GM06990 (cell line): ENCODE measurements around the gene THBS4.

ENCODE experiments used
- DNase-seq: peaks from one replicate; pipeline ENCODE4 v3.0.0-alpha.2; 2011; ENCODE audit not compliant: insufficient read length; ENCODE audit errors: extremely low read depth
- H3K27me3 ChIP-seq: replicated peaks from 2 replicates; pipeline ENCODE4 v1.6.0; 2011; ENCODE audit warnings: low read length; ENCODE audit not compliant: control insufficient read depth, insufficient read depth
- H3K36me3 ChIP-seq: 2 replicates; pipeline ENCODE4 v1.5.1; 2011; ENCODE audit warnings: low read length; ENCODE audit not compliant: control insufficient read depth, insufficient read depth
- H3K4me3 ChIP-seq: replicated peaks from 2 replicates; pipeline ENCODE4 v1.5.1; 2011; ENCODE audit warnings: low read depth, mild to moderate bottlenecking, control low read depth, low read length
- CTCF ChIP-seq: IDR thresholded peaks from 2 replicates; pipeline ENCODE4 v1.5.1; 2011; ENCODE audit warnings: low read length, control low read depth, mild to moderate bottlenecking, inconsistent platforms; ENCODE audit not compliant: insufficient read depth, poor library complexity, severe bottlenecking

Gene THBS4

GRCh38 chr5:80092486-80093107, 57.4 kb downstream of the THBS4 start:
- Histone ChIP-seq H3K27me3 (no peaks in the 10 kb centered on the region), H3K4me3 (no peak overlapping the region), H3K36me3 (no peaks in the 10 kb centered on the region)
- no peak for DNase-seq
- TF ChIP-seq CTCF: no peak

- H3K4me3 ChIP-seq: no peak overlapping the region
- H3K36me3 ChIP-seq: no peaks in the 10 kb centered on the region
- no peaks in the 10 kb centered on the region for H3K27me3 ChIP-seq
- no peak for DNase-seq
- TF ChIP-seq CTCF: no peak
Measured at GRCh38 chr5:80093796-80094195, 58.6 kb downstream of the THBS4 start.

- Histone ChIP-seq H3K36me3 (no peaks in the 10 kb centered on the region), H3K27me3 (no peaks in the 10 kb centered on the region), H3K4me3 (no peak overlapping the region)
- DNase-seq: no peak
- TF ChIP-seq CTCF: no peak
Measured at GRCh38 chr5:80094236-80094738, 59.1 kb downstream of the THBS4 start.

- no peak overlapping the region for H3K4me3 ChIP-seq
- H3K36me3 ChIP-seq: no peaks in the 10 kb centered on the region
- no peak for DNase-seq
- no peaks in the 10 kb centered on the region for H3K27me3 ChIP-seq
- no peak for TF ChIP-seq CTCF
Measured at GRCh38 chr5:80097451-80097850, 62.3 kb downstream of the THBS4 start.

GRCh38 chr5:80101993-80102392, 66.8 kb downstream of the THBS4 start:
- Histone ChIP-seq H3K4me3 (no peak overlapping the region), H3K27me3 (no peaks in the 10 kb centered on the region), H3K36me3 (no peaks in the 10 kb centered on the region)
- DNase-seq: no peak
- TF ChIP-seq CTCF: no peak

- no peaks in the 10 kb centered on the region for H3K27me3 ChIP-seq
- no peaks in the 10 kb centered on the region for H3K36me3 ChIP-seq
- TF ChIP-seq CTCF: no peak
- no peak overlapping the region for H3K4me3 ChIP-seq
- no peak for DNase-seq
Measured at GRCh38 chr5:80103371-80103770, 68.2 kb downstream of the THBS4 start.
